DMS153 (cell line): Measurements from ENCODE around the gene SENP1.

ENCODE experiments used
- DNase-seq: peaks from one replicate; lab custom pipeline; 2025; lab: John Stamatoyannopoulos, UW

The SENP1 gene

DNA sequence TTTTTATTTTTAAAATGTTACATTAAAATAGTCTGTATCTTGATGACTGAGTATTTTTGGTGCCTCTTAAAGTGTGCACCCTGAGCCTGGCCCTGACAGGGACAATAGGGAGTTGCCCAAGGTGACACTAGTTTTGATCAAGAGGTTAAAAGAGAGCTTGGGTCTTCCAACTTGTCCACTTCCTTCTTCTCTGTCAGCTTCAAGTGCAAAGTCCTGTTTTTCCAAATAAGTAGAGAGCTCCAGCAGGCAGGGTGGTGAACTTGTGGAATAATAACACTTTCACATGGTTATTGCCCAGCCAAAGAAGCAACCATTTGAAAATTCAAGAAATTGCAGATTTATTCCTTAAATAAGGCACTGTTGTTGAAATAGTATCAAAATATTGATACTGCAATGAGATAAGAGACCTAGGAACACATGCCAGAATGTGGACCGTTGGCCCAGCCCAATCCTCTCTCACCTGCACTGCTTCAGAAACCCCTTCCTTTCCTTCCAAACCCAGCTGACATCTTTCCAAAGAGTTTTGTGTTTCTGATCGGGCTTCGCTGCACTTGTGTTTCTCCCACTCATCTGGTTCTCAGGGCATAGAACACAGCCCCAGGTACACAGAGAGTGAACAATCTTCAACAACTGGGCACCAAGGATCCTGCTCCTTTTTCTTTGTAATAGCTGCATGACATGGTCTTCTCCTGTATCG lies 87.8 kb downstream of the SENP1 start:
- no peak for DNase-seq

DNA sequence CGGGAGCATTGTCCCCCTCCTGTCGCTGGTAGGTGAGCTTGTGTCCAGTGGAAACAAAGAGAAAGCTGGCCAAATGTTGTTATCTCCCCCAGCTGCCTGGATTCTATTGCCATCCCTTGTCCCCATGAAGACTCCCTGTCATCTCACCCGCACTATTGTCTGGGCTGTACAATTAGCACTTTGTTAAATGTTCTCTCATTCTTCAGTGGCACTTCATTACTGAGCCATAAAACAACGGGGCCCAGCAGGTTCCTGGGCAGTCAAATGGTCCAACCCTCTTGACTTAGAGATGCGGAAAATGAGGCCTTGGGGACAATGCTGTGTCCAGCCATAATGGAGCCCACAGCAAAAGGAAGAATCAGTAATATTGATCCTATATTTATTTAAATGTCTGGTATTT lies 88.4 kb downstream of the SENP1 start:
- no peak for DNase-seq

DNA sequence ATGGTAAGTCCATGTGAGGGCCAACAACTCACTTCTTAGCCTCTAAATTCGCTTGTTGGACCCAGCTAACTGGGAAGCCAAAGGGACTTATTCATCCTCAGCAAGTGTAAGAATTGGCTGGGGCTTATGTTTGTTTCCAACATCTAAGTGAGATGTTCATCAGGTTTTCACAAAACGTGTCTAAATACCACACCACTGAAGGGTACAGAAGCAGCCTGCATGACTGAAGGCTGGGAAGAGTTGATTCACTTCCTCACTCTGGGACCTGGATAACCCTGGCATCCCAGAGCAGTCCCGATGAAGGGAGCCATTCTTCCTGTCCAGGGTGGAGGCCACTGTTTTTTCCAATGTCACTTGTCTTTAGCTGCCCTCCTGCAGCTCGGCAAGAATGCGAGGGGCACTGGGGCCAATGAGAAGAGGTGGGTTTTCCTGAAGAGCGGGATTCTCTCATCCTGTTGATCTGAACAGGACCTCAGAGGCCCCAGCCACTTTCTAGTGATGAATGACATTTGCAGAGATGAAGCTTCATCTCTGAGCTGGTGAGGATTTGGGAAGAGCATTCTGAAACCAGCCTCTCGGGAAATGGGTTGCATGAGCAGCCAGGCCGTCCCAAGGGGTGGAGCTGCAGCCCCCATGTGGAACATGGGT lies 89.4 kb downstream of the SENP1 start:
- DNase-seq, result no peak

DNA sequence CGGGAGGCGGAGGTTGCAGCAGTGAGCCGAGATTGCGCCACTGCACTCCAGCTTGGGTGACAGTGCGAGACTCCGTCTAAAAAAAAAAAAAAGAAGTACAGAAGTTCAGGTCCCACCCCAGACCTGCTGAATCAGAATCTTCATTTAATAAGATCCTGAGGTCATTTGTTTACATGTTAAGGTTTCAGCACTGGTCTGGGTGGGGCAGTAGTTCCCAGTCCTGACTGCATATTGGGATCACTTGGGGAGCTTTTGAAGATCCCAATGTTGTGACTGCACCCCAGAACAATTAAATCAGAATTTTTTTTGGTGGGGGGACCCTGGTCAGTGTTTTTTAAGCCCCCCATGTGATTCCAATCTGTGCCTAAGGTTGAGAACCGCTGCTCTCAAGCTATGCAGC lies 89.9 kb downstream of the SENP1 start:
- no peak for DNase-seq

DNA sequence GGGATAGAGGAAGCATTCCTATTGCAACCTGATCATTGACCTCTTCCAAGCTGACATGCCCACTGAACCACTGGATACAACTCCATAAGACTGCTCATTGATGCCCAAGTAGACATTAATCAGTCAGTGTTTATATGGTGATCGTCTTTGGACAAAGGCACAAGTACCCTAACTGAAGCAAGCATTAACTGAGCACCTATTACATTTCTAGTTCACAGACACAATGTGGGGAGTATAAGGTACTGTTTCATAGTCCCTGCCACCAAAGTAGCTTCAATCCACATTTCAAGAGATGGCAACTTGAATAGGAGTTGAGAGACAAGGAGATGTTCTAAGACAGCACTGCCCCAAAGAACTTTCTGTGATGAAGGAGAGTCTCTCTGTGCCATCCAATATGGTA lies 90.8 kb downstream of the SENP1 start:
- DNase-seq, result no peak

DNA sequence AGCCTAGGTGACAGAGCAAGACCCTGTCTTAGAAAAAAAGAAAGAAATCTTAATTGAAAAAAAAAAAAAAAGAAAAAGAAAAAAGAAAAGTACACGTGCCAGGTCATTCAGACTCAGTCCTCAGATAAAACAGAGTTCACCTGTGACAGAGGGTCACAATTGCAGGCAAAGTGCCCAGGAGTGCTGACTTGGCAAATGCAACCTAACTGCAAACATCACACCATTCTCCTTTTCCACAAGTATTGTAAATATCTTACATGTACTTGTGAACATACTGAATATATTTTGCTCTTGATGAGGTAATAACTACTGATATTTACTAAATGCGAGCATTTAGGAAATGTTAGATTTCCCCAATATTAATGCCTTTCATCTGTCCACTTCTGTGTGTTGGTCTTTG lies 92.6 kb downstream of the SENP1 start:
- no peak for DNase-seq

DNA sequence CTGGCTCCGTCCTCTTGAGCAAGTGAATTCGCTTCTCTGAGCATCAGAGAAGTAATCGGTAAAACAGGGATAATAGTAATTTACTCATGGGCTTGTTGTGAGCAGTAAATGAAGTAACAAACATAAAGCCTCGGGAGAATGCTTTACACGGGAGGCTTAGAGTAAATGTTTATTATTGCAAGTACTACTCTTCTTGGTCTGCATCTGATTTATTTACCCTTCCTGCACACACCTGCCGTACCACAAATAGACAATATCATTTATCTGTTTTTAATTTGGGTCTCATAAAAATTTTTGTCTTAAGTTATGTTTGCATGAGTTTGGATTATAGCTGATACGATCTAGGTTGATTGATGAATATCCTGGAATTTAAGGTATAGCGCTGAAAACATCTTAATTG lies 93.8 kb downstream of the SENP1 start:
- no peak for DNase-seq

DNA sequence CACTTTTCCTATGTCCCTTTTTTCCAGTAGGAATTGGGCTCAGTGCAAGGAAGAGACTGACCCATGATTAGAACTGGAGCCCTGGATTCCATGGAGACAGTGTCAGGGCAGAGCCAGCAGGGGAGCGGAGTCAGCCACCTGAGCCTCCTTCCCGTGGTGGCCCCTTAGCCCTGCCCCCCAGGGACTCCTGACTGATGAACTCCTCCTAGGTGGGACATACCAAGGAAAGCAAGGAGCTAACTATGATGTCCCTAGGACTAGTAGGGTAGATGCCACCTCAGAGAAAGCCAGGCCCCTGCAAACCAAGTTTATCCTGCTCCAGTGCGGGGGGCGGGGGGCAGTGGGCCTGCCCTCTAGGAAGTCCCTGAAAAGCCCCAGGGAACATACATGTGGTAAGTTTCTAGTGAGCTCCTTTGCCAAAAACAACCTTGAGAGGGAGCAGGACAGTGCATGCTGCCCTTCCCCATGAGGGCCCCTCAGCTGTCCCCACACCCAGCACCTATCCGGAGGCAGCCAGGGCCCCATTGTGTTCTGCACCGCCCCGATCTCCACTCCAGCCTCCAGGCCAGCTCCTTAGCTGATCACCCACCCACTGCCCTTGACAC lies 95.4 kb downstream of the SENP1 start:
- no peak for DNase-seq

DNA sequence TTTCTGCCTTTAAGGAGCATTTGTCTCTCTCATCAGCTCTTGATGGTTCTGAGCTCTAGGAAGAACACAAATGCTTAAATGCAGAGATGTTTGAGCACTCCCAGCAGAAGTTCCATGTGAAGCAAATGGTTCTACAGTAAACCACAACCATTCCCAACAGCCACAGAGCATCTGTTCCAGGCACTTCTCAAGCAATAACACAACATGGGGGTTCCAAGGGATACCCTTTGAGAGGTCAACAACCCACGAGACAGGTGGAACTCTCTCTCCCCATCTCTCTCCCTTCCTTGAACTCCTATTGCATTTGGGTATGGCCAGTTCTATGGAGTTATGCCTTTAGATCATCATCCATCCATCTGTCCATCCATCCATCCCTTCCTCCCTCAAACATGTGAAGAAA lies 96.4 kb downstream of the SENP1 start:
- no peak for DNase-seq

DNA sequence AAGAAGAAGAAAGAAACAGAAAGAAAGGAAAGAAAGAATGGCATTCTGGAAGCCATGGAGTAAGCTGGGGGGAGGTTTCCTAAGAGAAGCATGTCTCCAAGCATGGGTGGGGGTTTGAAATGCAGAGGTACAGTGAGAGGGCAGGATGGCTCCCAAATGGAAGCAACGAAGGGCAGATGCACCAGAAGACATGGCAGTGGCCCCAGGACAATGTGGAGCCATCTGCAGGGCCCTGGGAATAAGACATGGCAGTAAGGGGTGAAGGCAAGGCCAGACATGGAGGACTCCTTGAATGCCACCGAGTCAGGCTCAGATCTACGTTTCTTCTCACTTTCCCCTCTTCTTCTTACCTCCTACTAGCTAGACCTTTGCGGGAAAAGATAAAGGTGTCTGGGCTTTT lies 96.9 kb downstream of the SENP1 start:
- no peak for DNase-seq

DNA sequence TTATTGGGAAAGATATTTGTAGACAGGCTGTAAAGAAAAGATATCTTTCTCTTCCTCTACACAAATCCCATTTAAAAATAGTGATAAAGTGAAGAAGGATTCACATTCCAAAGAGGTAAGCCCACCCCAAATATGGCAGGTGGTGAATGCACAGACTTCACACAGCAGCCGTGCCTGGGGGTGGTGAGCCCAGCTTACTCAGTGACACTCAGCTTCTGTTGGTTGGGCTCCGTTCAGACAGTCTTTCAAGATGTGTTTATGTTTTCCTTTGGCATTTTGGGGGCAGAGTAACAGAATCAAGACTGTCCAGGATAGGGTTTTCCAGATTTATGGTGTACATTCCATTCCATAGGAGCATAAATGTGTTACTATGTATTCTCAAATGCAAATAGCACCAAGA lies 97.5 kb downstream of the SENP1 start:
- DNase-seq, result no peak

DNA sequence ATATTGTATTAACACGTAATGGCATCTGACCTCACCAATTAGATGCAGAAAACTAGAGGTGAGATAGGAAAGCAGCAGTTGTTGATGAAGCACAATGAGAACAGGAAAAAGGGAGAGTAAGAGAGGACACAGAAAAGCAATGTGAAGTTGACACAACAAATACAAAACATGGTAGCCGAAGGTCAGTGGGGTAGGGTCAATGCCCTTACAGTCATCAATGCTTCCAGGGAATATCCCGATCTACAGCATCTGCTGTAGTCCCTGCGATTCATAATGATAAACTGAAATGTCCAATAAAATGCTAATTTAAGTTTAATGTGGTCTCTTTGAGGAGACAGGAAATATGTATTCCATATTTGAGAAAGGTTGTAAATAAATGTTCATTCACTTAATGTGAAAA lies 98.7 kb downstream of the SENP1 start:
- DNase-seq, result no peak

DNA sequence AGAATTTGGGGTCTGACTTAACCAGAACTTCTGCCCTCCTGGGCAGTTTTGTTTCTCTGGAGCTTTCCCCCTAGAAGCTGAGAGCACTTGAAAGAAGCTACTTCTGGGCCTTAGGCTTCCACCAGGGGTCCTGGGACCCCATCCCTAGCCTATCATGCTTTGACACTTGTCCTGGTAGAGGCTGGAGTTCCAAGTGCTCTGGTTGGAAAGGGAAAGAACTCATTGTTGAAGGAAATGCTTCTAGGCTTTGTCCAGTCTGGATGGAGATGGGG lies 100.2 kb downstream of the SENP1 start:
- DNase-seq, result no peak

DNA sequence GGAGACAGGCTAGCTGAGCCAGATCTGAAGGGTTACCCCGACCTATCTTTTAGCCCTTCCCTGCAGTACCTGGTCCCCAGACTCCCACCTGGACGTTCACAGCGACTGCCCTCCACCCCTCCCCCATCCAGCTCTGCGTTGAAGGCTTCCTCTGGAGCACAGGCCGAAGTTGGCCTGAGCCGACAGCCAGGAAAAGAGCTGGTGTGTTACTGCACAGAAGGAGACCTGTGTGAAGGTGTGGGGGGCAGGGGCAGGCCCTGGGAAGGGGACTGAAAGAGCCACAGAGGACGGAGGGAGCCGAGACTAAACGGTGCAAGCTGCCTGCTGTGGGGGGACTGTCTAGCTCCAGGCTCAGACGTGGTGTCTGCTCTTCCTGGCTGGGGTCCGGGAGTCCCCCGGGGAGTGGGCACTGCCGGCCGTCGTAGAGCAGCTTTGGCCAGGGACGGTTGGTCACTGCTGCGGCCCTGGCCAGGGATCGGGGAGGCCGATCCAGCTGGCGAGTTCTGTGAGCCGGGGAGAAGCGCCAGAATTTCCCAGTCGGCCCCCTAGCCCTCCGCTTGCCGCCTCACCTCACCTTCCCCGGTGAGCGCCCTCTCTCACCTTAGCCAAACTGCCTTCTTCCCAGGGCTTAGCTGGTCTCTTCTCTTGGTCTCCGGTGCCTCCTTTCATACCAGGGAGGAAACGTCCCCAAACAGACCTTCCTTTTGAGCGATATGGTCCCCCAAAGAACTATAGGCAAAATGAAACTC lies 100.7 kb downstream of the SENP1 start:
- no peak for DNase-seq

DNA sequence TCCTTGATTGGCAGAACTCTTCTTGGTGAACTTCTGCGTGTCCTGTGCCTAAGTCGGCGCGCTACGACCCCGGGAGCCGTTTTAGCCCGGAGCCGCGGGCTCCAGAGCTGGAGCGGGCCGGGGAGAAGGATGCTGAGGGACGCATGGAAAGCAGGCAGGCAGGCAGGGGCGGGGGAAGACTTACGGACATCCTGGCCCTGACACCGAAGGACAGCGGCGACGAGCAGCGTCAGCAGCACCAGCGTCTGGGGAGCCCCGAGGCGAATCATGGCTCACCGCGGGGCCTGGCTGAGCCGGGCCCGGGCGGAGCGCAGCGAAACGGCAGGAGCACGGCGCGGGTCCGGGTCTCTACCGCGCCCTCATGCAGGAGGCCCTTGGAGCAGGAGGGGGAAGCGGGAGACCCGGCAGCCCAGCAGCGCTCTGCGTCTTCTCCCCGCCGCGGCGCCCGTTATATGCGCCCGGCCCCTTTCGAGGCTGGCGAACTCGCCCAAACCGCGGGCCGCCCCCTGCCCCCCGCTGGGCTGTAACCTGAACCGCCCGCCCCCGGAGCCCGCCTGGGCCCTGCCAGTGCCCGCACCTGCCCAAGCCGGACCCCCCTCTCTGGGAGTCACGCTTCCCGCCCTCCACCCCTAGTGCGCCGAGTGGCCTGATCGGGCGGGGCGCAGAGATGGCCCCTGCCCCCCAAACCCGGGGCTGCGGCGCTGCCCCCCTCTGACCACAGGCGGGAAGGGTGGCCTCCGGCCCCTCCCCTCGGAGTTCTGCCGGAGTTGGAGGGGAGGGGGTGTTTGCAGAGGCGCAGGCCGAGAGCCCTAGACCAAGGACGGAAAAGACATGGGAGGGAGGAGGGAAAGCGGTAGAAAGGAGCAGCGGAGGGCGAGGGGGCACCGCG lies 101.6 kb downstream of the SENP1 start, which contains the start of gene COL2A1:
TSS of gene COL2A1 (minus strand) at position 424 of the 889 bp plus-strand sequence. CDS start at position 269, 155 bp downstream.
- DNase-seq, result no peak

DNA sequence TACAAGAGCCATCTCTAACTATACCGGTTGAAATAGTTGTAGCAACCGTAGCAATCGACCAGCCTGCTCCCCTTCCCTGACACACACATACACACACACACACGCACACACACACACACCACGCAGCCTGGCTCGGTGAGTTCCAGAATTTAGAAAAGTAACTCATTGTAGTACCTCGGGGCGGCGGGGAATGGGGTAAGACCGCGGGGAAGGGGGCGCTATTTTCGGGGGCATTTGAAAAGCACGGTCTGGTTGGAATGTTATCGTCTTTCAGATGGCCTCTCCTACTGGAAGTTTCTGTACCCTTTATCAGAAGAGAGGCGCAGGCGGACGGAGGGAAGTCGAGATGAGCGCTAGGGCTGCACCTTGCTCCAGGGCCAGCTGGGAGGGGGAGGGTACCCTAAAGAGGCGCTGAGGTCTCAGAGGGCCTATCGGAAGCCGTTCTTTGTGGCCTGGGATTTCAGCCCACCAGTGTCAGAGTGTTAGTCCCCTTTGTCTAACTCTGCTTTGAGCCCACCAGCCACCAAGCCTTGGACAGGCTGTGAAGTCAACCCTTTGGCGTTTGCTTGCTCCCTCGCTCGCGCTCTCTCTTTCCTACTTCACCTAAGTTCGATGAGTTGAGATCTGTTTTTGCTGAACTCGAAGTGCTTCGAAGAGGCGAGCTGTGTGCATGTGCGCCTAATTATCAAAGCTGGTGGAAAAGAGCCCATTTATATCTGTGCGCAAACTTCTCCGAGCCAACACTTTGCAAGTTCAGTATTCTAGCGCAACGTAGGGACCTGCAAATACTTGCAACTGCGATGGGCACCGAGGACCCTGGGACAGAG lies 102.4 kb downstream of the SENP1 start:
- no peak for DNase-seq

DNA sequence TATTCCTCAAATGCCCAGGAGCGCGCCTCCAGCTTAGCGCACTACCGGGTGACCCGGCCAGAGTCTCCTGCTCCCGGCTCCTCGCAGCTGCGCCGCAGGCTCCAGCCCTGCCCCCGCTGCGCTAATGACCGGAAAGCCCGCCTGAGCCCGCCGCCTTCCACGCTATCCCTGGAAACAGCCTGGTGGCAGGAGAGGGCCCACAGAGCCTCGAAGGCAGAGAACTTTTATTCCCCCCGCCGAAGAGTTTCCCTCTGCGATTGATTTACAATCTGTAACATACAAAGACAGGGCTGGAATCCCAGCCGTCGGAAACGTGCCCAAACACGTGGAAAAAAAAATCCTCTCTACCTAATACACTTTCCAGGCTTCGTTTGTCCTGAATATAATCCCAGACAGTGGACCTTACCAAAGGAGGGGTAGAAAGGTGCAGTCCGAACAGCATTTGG lies 103.1 kb downstream of the SENP1 start:
- peak; percentile 15 for DNase-seq

DNA sequence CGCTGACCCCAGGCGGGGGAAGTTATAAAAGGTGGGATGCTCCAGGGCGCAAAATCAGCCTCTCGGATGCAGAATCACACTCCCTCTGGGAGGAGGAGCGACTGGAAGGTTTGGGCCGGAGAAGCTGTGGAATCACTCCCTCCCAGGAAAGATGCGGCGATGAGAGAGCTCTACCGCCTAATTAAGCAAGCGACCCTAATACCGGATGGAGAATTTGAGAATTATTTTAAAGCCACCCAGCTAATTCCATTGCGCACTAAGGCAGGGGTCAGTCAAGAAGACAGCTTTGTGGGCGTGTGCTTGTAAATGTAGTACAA lies 103.5 kb downstream of the SENP1 start:
- DNase-seq, result no peak

DNA sequence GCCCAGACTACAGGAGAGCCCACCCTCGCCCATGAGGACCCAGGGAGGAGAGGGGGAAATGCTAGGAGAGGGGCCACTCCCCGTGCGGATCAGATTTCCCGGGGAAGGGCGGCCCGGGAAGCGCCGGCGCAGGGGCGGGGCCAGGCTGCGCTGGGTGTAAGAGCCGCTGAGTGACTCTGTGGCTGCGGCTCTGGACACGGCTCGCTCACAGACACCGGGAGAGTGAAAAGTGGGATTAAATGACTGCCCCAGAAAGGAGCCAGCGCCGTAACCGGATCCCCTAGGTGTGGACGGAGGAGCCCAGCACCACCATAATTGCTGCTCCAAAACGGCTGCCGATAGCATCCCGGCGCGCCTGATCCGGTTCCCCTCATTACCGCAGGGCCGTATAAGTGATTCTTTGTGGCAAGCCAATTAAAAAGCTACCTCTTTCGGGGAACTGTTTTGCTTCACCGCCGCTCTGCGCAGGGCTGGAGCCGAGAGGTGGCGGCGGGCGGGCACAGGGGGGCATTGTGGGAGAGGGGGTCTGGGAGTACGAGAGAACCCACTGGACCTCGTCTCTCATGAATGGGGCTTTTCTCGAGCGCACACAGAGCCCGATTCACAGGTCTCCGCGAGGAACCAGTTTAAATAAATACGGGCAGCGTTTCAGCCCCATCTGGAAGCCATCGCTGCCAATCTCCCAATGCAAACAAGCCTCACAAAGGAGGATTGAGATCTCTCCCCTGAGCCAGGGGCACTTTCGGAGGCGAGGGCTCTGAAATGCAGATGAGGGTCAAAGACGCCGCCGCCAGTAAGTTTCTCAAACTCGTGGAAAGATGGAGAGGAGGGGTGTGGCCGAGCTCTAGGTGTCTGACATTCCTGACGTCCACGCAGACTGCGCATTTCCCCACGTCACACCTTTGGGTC lies 104.1 kb downstream of the SENP1 start:
- no peak for DNase-seq

DNA sequence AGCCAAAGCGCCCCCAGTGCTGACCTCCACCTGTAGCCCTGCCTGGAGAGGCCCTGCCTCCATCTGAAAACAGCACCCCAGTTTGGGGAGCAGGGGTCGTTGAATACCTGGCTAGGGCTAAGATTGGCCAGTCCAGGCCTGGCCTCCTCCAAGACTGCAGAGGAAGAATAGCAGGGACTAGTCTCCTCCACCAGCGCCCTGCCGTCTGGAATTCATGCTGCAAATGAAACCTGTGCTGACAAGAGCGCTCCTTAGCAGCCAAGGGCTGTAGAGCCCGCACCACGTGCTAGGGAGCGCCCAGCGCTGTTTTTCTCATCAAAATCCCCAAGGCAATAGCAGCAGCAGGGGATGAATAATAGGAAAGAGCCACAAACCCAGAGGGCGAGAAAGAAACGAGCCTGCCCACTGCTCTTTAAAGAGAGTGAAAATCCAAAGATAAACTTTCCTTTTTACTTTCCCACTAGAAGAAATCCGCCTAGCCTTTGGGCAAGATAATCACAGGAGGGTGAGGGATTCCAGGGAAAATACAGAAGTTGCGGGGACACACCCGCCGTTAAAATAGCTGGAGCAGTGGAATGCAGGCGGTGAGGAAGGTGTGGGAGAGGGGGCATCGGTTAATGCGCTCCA lies 104.9 kb downstream of the SENP1 start:
- peak; percentile 35 for DNase-seq
